SU-DHL-6 (cell line): ENCODE measurements around the gene MRGPRD.

ENCODE experiments used
- H2AFZ ChIP-seq: fragments of 200-600 bp; sonication (generic); 2 replicates; pipeline ENCODE4 v1.6.1; 2014; ENCODE audit warnings: low read depth, mild to moderate bottlenecking, moderate library complexity, mixed read lengths, antibody characterized with exemption, low read length; ENCODE audit not compliant: severe bottlenecking
- H3F3A ChIP-seq: fragments of 200-600 bp; shearing (Covaris generic); 2 replicates; pipeline ENCODE4 v1.6.0; 2016; ENCODE audit warnings: antibody characterized with exemption, mild to moderate bottlenecking; ENCODE audit not compliant: insufficient read depth
- H3K27ac ChIP-seq: fragments of 200-600 bp; sonication (generic); 2 replicates; pipeline ENCODE4 v1.5.1; 2016; ENCODE audit warnings: low read depth, mild to moderate bottlenecking, low read length, moderate library complexity, mixed read lengths
- H3K27me3 ChIP-seq: fragments of 200-600 bp; sonication (generic), shearing (Covaris generic); 2 replicates; pipeline ENCODE4 v1.6.0; 2014; ENCODE audit warnings: mild to moderate bottlenecking, low read length
- H3K36me3 ChIP-seq: fragments of 200-600 bp; sonication (generic); 2 replicates; pipeline ENCODE4 v1.6.1; 2014; ENCODE audit warnings: mild to moderate bottlenecking, low read length, mixed read lengths
- H3K4me2 ChIP-seq: fragments of 300-600, 200-600 bp; shearing (Covaris generic), sonication (generic); 2 replicates; pipeline ENCODE4 v1.6.0; 2014; ENCODE audit warnings: low read length, low read depth, mild to moderate bottlenecking; ENCODE audit not compliant: poor library complexity, severe bottlenecking
- H3K4me3 ChIP-seq: fragments of 200-600 bp; sonication (generic); 2 replicates; pipeline ENCODE4 v1.5.1; 2014; ENCODE audit warnings: antibody characterized with exemption, low read length, mild to moderate bottlenecking, mixed read lengths; ENCODE audit not compliant: insufficient read depth, poor library complexity, severe bottlenecking
- H3K79me2 ChIP-seq: fragments of 200-600 bp; sonication (generic); 2 replicates; pipeline ENCODE4 v1.6.1; 2014; ENCODE audit warnings: mild to moderate bottlenecking, low read length, moderate library complexity; ENCODE audit not compliant: insufficient read depth
- H3K9ac ChIP-seq: fragments of 200-600 bp; sonication (generic); 2 replicates; pipeline ENCODE4 v1.7.0; 2014; ENCODE audit warnings: mild to moderate bottlenecking, low read length
- H3K9me2 ChIP-seq: fragments of 200-600 bp; sonication (generic); replicated peaks from 2 replicates; pipeline ENCODE4 v1.6.1; 2014; ENCODE audit warnings: low read length; ENCODE audit not compliant: insufficient read depth
- H3K9me3 ChIP-seq: fragments of 200-600 bp; sonication (generic); 2 replicates; pipeline ENCODE4 v1.6.1; 2014; ENCODE audit warnings: low read length, mixed read lengths; ENCODE audit not compliant: insufficient read depth
- H4K20me1 ChIP-seq: fragments of 200-600 bp; sonication (generic); 2 replicates; pipeline ENCODE4 v1.6.1; 2014; ENCODE audit warnings: low read depth, mild to moderate bottlenecking, antibody characterized with exemption, low read length, moderate library complexity, mixed read lengths
- CTCF ChIP-seq: fragments of 200-600 bp; sonication (generic); IDR thresholded peaks from one replicate; pipeline ENCODE4 v1.5.1; 2017; ENCODE audit warnings: antibody characterized with exemption, mild to moderate bottlenecking, low read length, moderate library complexity; ENCODE audit not compliant: insufficient read depth, poor library complexity, severe bottlenecking
- EZH2phosphoT487 ChIP-seq: fragments of 200-600 bp; sonication (generic), shearing (Covaris generic); conservative IDR thresholded peaks from 2 replicates; pipeline ENCODE4 v1.6.1; 2018; ENCODE audit warnings: mild to moderate bottlenecking, antibody characterized with exemption, low read length, moderate library complexity, mixed read lengths

The MRGPRD gene

GRCh38 chr11:68947151-68947550, 33.6 kb downstream of the MRGPRD start:
- Histone ChIP-seq H3K79me2 (no peaks in the 10 kb centered on the region), H3K9me3 (no peaks in the 10 kb centered on the region), H3K27ac (no peak overlapping the region), H2AFZ (no peak overlapping the region), H3K27me3 (no peaks in the 10 kb centered on the region), H4K20me1 (no peaks in the 10 kb centered on the region), H3K4me2 (no peak overlapping the region), H3K9ac (no peak overlapping the region), H3K9me2 (no peaks in the 10 kb centered on the region), H3K4me3 (no peak overlapping the region), H3K36me3 (no peaks in the 10 kb centered on the region), H3F3A (no peaks in the 10 kb centered on the region)
- TF ChIP-seq EZH2phosphoT487 (no peak), CTCF (no peak)

- TF ChIP-seq EZH2phosphoT487, result no peak
- TF ChIP-seq CTCF, result no peak
- no peak overlapping the region for H3K27ac ChIP-seq
- H3K9me2 ChIP-seq, result no peaks in the 10 kb centered on the region
- H3K79me2 ChIP-seq, result no peaks in the 10 kb centered on the region
- no peak overlapping the region for H3K4me3 ChIP-seq
- no peaks in the 10 kb centered on the region for H4K20me1 ChIP-seq
- no peak overlapping the region for H2AFZ ChIP-seq
- no peaks in the 10 kb centered on the region for H3F3A ChIP-seq
- H3K27me3 ChIP-seq, result no peaks in the 10 kb centered on the region
- H3K36me3 ChIP-seq, result no peaks in the 10 kb centered on the region
- no peak overlapping the region for H3K9ac ChIP-seq
- no peak overlapping the region for H3K4me2 ChIP-seq
- no peaks in the 10 kb centered on the region for H3K9me3 ChIP-seq
Measured at GRCh38 chr11:68946416-68947090, 34.2 kb downstream of the MRGPRD start.

GRCh38 chr11:68942751-68943271, 38.0 kb downstream of the MRGPRD start:
- Histone ChIP-seq H3K27ac (no peak overlapping the region), H3K36me3 (no peaks in the 10 kb centered on the region), H3K9me2 (no peaks in the 10 kb centered on the region), H3K9me3 (no peaks in the 10 kb centered on the region), H3K79me2 (no peaks in the 10 kb centered on the region), H2AFZ (no peak overlapping the region), H3K9ac (no peak overlapping the region), H3K27me3 (no peaks in the 10 kb centered on the region), H3K4me3 (no peak overlapping the region), H3F3A (no peaks in the 10 kb centered on the region), H4K20me1 (no peaks in the 10 kb centered on the region), H3K4me2 (no peak overlapping the region)
- TF ChIP-seq CTCF (no peak), EZH2phosphoT487 (no peak)
